HUES6 (cell line): ENCODE results near the gene ATG2B.
"Not testable (repeated sequence)": the region's sequence is repeated elsewhere in the genome, so short reads cannot be mapped to it uniquely, and the experiment has no call there.

ENCODE experiments used
- H3K27ac ChIP-seq: 2 replicates; pipeline ENCODE4 v1.7.0; 2013; ENCODE audit warnings: low read depth, mild to moderate bottlenecking, low read length, inconsistent platforms
- H3K27me3 ChIP-seq: 2 replicates; pipeline ENCODE4 v1.6.1; 2013; ENCODE audit warnings: low read length; ENCODE audit not compliant: control insufficient read depth, insufficient read depth
- H3K36me3 ChIP-seq: 2 replicates; pipeline ENCODE4 v1.6.1; 2013; ENCODE audit warnings: low read length; ENCODE audit not compliant: control insufficient read depth, insufficient read depth
- H3K4me1 ChIP-seq: 2 replicates; pipeline ENCODE4 v1.6.1; 2013; ENCODE audit warnings: low read length; ENCODE audit not compliant: control insufficient read depth, insufficient read depth
- H3K4me3 ChIP-seq: 2 replicates; pipeline ENCODE4 v1.5.1; 2013; ENCODE audit warnings: low read depth, low read length
- H3K9ac ChIP-seq: one replicate; pipeline ENCODE4 v1.6.1; 2013; ENCODE audit warnings: mild to moderate bottlenecking, low read length
- H3K9me3 ChIP-seq: 2 replicates; pipeline ENCODE4 v1.6.1; 2013; ENCODE audit warnings: low read depth, low read length; ENCODE audit not compliant: control insufficient read depth, insufficient read depth

The ATG2B gene

DNA sequence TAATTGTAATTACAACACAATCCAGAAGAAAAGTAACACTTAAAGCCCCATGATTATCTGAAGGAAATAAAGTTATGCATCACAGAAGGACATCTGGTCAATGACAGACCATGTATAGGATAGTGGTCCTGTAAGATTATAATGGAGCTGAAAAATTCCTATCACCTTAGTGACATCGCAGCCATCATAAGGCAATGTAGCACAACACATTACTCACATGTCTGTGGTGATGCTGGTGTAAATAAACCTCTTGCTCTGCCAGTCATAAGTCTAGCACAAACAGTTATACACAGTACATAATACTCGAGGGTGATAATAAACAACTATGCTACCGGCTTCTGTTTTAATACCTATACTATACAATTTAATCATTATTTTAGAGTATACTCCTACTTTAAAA is 11.2 kb downstream of the ATG2B start:
- Histone ChIP-seq H3K27me3 (no peaks in the 10 kb centered on the region), H3K4me3 (no peak overlapping the region), H3K9ac (no peak overlapping the region), H3K36me3 (no peaks in the 10 kb centered on the region), H3K4me1 (peaks cover 24% of the 10 kb centered on the region), H3K9me3 (no peaks in the 10 kb centered on the region), H3K27ac (no peak overlapping the region)

DNA sequence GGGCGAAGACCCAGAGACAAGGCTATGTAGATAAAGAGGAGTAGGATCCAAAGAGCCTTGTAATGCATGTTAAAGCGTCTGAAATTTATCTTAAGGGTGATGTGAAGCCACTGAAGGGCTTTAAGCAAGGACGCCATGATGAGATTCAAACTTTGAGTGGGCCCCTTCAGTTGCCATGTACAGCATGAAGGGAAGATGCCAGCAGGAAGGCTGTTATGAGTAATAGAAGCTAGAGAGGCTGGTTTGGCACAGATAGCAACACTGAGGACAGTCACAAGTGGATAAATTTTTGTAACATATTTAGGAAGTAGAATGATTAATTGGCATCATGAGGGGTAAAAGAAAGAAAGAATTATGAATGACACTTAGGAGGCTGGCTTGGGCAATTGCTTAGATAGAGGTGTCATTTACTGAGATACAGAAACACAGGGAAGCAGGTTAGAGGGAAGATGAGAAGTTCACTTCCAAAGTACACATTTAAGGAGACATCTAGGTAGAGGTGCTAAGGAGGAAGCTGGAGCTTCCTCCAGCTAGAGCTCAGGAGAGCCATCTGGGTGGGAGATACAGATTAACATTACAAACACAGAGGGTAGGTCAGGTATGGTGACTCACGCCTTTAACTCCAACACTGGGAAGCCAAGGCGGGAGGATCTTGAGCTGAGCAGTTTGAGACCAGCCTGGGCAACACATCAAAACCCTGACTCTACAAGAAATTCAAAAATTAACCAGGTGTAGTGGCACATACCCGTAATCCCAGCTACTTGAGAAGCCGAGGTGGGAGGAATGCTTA is 13.7 kb downstream of the ATG2B start:
- Histone ChIP-seq H3K27ac (peak overlapping the region; percentile 12; the same call in 1 of the 2 replicates), H3K9me3 (no peaks in the 10 kb centered on the region), H3K4me1 (peaks cover 18% of the 10 kb centered on the region), H3K27me3 (no peaks in the 10 kb centered on the region), H3K9ac (no peak overlapping the region), H3K4me3 (no peak overlapping the region), H3K36me3 (no peaks in the 10 kb centered on the region)

DNA sequence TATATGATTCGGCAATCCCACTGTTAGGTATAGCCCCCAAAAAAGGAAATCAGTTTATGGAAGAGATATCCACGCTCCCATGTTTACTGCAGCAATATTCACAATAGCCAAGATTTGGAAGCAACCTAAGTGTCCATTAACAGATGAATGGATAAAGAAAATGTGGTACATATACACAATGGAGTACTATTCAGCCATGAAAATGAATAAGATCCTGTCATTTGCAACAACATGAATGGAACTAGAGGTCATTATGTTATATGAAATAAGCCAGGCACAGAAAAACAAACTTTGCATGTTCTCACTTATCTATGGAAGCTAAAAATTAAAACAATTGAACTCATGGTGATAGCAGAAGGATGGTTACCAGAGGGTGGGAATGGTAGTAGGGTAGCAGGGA is 15.2 kb downstream of the ATG2B start:
- H3K4me3 ChIP-seq, H3K36me3 ChIP-seq, H3K9me3 ChIP-seq, H3K9ac ChIP-seq, H3K27me3 ChIP-seq, H3K27ac ChIP-seq: not testable (repeated sequence)
- H3K4me1 ChIP-seq: peaks cover 18% of the 10 kb centered on the region

DNA sequence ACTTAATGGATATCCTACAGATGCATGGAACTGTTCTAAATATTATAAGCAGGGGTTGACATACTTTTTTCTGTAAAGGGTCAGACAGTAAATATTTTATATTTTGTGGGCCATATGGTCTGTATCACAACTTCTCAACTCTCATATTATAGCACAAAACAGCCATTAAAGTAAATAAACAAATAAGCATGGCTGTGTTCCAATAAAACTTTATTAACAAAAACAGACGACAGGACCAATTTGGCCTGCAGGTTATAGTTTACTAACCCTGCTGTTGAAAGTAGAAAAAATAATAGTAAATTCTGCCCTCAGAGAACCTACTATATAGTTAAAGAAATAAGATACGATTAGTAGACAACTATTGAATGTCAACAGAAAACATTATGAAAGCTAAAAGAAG is 17.5 kb downstream of the ATG2B start:
- no peak overlapping the region for H3K4me3 ChIP-seq
- peaks cover 4% of the 10 kb centered on the region; the same call in 1 of the 2 replicates for H3K36me3 ChIP-seq
- peaks cover 18% of the 10 kb centered on the region for H3K4me1 ChIP-seq
- H3K9me3 ChIP-seq: no peaks in the 10 kb centered on the region
- no peak overlapping the region for H3K9ac ChIP-seq
- H3K27ac ChIP-seq: peak overlapping the region; percentile 19; the same call in 1 of the 2 replicates
- no peaks in the 10 kb centered on the region for H3K27me3 ChIP-seq

DNA sequence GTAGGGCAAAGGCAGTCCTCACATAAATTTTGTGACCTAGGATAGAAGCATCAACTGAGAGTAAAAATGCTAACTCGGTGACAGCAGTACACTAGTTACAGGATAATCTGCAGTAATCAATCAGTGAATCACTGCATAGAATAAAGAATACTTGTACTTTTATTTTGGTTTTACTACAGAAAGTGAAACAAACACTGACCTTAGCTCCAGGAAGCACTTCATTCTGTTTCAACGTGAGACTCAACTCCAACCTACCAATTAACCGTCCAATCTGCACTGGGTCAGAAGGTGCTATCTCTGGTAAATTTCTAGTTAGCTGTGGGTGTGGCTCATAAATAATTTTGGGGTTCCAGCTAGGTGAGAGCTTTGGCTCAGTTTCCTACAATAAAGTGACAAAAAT is 21.8 kb downstream of the ATG2B start:
- H3K36me3 ChIP-seq: peaks cover 7% of the 10 kb centered on the region; the same call in 1 of the 2 replicates
- no peaks in the 10 kb centered on the region for H3K9me3 ChIP-seq
- H3K9ac ChIP-seq: no peak overlapping the region
- H3K27ac ChIP-seq: no peak overlapping the region
- H3K4me3 ChIP-seq: no peak overlapping the region
- no peaks in the 10 kb centered on the region for H3K27me3 ChIP-seq
- H3K4me1 ChIP-seq: no peaks in the 10 kb centered on the region

DNA sequence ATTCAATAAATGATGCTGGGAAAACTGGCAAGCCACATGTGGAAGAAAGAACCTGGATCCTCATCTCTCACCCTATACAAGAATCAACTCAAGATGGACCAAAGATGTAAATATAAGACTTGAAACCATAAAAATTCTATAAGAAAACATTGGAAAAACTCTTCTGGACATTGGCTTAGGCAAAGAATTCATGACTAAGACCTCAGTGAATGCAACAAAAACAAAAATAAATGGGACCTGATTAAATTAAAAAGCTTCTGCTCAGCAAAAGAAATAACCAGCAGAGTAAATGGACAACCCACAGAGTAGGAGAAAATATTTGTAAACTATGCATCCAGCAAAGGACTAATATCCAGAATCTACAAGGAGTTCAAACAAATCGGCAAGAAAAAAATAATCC is 24.6 kb downstream of the ATG2B start:
- Histone ChIP-seq H3K27me3 (no peaks in the 10 kb centered on the region), H3K27ac (no peak overlapping the region), H3K4me3 (no peak overlapping the region), H3K36me3 (peaks cover 7% of the 10 kb centered on the region; the same call in 1 of the 2 replicates), H3K9ac (no peak overlapping the region), H3K4me1 (no peaks in the 10 kb centered on the region; the same call in 1 of the 2 replicates), H3K9me3 (no peaks in the 10 kb centered on the region)

DNA sequence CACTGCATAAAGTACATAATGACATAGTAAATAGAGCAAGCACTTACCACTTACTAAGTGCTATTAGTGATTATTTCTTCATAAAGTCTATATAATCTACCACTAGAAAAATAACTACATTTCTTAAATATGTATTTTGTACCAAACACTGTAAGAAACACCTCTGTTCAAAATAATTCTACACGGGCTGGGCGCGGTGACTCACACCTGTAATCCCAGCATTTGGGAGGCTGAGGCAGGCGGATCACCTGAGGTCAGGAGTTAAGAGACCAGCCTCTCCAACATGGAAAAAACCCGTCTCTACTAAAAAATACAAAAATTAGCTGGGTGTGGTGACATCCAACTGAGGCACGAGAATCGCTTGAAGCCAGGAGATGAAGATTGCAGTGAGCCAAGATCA is 38.9 kb downstream of the ATG2B start:
- Histone ChIP-seq H3K9ac (no peak overlapping the region), H3K4me3 (no peak overlapping the region), H3K4me1 (peaks cover 6% of the 10 kb centered on the region; the same call in 1 of the 2 replicates), H3K36me3 (peaks cover 33% of the 10 kb centered on the region), H3K9me3 (no peaks in the 10 kb centered on the region), H3K27me3 (no peaks in the 10 kb centered on the region), H3K27ac (no peak overlapping the region)

DNA sequence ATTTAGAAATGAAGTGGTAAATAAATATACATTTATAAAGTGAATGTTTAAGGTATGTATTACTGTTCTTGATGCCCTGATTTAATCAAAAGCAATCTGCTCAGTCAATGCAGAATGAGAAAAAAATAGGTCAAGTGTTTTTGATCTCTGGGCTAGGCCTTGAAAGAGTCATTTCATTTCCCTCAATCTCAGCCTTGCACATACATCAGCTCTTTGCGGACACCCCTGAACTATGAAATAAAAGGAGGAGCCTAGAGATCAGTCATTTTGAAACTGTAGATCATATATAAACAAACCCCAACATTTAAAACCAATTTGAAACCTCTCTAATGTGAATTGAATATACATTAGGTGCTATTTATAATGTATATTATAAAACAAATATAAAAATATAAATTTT is 42.5 kb downstream of the ATG2B start:
- H3K9ac ChIP-seq: no peak overlapping the region
- H3K9me3 ChIP-seq: no peaks in the 10 kb centered on the region
- H3K4me1 ChIP-seq: peaks cover 3% of the 10 kb centered on the region; the same call in 1 of the 2 replicates
- no peak overlapping the region for H3K4me3 ChIP-seq
- H3K27me3 ChIP-seq: no peaks in the 10 kb centered on the region
- H3K27ac ChIP-seq: no peak overlapping the region
- peaks cover 51% of the 10 kb centered on the region for H3K36me3 ChIP-seq

DNA sequence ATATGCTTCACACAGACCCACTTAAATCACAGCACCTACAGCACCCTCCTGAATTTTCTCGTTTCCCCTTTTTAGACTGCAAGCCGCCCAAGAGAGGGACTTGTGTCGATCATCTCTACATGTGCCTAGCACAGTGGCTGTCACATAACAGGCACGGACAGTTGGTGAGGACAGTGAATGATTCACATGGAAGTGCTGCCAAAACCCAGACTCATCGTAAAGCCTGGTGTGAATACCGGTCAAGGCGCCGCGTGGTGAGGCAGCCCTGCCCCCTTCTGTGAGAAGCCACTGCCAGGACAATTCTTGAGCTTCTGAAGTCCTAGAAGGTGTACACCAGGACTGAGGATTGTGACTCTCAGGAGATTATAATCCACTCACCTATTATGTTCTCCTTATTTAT is 44.3 kb downstream of the ATG2B start:
- peaks cover 53% of the 10 kb centered on the region for H3K36me3 ChIP-seq
- no peaks in the 10 kb centered on the region for H3K27me3 ChIP-seq
- H3K4me3 ChIP-seq: no peak overlapping the region

DNA sequence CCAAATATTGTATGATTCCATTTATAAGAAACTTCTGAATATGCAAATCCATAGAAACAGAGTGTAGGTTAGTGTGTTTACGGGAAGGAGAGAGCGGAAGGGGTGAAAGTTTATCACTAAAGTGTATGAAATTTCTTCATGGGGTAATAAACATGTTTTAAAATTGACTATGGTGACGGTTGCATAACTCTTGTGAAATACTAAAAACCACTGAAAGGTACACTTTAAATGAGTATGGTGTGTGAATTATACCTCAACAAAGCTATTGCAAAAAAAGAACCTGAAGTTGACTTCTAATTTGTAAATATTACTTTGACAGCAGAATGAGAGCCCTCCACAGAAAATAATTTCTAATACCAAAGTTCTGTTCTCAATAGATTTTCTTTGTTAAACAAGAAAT is 47.1 kb downstream of the ATG2B start:
- Histone ChIP-seq H3K36me3 (peaks cover 52% of the 10 kb centered on the region), H3K9me3 (no peaks in the 10 kb centered on the region), H3K4me1 (no peaks in the 10 kb centered on the region), H3K27me3 (no peaks in the 10 kb centered on the region), H3K9ac (no peak overlapping the region), H3K27ac (no peak overlapping the region), H3K4me3 (no peak overlapping the region)

More for the DNA sequence above, 44.3 kb downstream of the ATG2B start:
- no peak overlapping the region for H3K27ac ChIP-seq
- H3K9me3 ChIP-seq: no peaks in the 10 kb centered on the region
- H3K4me1 ChIP-seq: no peaks in the 10 kb centered on the region
- H3K9ac ChIP-seq: no peak overlapping the region

DNA sequence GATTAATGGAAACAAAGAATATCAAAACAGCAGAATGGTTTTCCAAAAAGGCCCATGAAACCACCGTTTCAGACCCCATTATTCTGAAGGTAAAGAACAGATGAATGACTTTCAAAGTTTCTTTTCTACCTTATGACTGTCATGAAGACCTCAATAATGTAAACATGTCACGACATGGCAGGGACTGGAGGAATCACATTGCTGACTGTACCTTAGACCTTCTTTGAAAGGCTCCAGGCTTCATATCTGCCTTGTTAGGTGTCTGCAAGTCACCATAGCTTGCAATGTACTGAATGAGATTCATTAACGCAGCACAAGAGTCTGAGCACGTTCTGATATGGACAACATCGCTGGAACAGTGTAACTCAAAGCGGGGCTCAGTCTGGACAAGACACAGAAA is 52.2 kb downstream of the ATG2B start:
- Histone ChIP-seq H3K27ac (no peak overlapping the region), H3K9me3 (no peaks in the 10 kb centered on the region), H3K36me3 (peaks cover 57% of the 10 kb centered on the region), H3K9ac (no peak overlapping the region), H3K4me3 (no peak overlapping the region), H3K4me1 (no peaks in the 10 kb centered on the region), H3K27me3 (no peaks in the 10 kb centered on the region)
